ENCODE results near the gene STUM.

Gene STUM

DNA sequence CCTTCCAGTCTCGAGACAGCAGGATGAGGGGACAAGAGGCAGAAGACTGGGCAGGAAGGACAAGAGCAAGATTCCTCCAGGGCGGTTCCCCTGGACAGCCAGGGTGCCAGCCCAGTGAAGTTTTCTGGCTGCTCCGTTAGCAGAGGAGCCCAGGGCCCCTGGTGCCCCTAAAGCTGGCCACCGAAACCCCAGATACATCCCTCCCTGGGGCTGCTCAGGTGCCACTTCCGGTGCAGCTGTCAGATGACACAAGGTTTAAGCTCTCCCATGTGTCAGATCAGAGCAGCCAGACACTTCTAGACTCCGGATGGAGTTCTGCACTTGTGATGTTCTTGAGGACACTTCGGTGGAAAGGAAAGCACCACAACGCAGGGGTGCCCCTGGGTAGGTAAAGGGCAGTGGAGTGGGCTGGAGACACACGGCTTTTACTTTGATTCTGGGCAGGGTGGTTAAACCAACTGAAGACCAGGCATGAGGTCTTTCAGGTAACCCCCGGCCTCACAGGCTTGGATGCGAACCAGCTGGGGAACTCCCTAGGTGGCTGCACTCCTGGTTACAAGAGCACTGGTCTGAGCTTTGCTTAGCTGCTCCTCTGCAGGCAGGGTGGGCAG, 104.9 kb downstream of the STUM start:
- TF ChIP-seq, protein P1, sequence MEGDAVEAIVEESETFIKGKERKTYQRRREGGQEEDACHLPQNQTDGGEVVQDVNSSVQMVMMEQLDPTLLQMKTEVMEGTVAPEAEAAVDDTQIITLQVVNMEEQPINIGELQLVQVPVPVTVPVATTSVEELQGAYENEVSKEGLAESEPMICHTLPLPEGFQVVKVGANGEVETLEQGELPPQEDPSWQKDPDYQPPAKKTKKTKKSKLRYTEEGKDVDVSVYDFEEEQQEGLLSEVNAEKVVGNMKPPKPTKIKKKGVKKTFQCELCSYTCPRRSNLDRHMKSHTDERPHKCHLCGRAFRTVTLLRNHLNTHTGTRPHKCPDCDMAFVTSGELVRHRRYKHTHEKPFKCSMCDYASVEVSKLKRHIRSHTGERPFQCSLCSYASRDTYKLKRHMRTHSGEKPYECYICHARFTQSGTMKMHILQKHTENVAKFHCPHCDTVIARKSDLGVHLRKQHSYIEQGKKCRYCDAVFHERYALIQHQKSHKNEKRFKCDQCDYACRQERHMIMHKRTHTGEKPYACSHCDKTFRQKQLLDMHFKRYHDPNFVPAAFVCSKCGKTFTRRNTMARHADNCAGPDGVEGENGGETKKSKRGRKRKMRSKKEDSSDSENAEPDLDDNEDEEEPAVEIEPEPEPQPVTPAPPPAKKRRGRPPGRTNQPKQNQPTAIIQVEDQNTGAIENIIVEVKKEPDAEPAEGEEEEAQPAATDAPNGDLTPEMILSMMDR (conservative IDR thresholded peaks at IDR 0.05; ENCODE audit: low read depth, low read length): no peak
- no peak overlapping the region for H3K4me3 ChIP-seq (ENCODE audit: low read length)
- no peak for DNase-seq (ENCODE audit: low read depth)

DNA sequence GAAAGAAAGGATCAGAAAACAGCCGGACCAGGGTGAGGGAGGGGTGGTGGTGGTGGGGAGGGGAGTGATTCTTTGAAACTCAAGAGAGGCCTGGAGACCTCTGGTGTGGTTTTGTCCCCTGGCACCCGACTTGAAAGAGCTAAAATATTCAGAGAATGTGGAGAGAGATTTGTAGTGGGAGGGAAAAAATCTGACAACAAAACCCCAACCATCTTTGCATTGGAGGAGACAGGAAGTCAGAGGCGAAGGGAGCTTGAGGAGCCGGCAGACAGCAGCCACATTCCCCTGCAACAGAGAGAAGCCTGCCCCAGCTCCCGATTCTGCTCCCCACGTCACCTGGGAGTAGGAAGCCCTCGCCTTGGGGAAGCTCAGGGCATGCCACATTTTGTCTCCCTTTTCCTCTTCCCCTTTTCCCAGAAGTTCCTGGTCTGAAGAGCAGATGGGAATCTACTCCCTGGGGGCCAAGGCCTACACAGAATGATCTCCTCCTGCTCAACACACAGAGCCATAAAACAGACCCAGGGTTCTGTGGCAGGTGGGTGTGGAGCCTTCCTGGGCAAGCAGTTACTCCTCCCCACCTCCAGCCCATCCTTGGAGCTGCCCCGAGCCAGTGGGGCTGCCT, 105.6 kb downstream of the STUM start:
- TF ChIP-seq, protein P1 (conservative IDR thresholded peaks at IDR 0.05; ENCODE audit: low read depth, low read length): no peak
- H3K4me3 ChIP-seq (ENCODE audit: low read length): no peak overlapping the region
- DNase-seq (ENCODE audit: low read depth): no peak

DNA sequence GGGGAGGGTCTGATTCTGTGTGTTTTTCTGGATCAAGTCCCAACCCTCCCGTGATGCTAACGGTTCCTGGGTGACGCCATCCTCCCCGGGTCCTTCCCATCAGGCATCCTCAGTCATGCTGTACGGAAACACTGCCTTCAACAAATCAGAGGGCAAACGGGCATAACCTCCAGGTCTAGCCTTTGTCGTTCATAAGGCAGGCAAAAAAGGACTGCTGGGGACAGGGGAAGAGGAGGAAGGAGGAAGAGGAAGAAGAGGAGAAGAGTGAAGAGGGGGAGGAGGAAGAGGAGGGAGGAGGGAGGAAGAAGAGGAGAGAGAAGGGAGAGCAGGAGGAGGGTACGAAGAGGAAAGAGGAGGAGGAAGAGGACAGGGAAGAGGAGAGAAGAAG, 106.1 kb downstream of the STUM start:
- DNase-seq (ENCODE audit: low read depth): no peak
- TF ChIP-seq, protein P1 (conservative IDR thresholded peaks at IDR 0.05; ENCODE audit: low read depth, low read length): no peak
- H3K4me3 ChIP-seq (ENCODE audit: low read length): no peak overlapping the region

DNA sequence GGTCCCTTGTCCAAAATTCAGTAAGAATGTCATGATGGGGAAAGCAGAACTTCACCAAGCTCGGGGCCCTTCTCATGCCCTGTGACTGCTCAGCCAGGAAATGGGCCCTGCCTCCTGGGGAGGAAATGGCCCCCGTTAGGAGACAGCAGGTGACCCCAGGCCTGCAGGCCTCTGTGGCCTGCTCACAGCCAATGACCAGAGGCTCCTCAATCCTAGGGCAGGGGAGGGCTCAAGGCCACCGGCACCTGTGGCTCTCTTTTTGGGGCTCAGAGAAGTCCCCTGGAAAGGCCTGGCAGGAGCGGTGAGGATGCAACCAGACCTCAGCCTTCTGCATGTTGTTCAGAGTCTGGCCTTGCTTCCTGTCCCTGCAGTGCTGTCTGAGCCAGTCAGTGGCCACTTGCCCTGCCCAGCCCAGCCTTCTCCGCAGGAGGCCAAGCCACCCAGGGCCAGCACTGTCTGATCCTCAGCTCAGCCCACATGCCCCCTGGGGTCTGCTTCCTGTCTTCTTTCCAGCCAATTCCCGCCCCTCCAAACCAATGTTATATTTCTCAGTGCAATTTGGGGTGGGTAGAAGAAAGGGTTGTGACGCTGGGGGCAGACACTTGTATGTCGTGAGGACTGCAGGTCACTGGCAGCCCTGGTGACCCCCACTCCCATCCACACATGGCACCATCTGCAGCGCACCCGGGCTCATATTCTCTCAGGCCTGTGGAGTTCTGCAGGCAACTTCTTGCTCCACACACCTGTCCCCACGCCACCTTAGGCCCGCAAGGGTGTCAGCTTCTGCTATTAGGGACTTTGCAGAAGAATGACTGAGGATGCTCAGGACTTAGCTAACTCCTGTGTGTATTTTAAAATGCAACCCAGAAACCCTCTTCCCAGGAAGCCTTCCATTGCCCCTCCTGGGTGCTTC, 106.9 kb downstream of the STUM start:
- H3K4me3 ChIP-seq (ENCODE audit: low read length): no peak overlapping the region
- TF ChIP-seq, protein P1 (conservative IDR thresholded peaks at IDR 0.05; ENCODE audit: low read depth, low read length): no peak
- DNase-seq (ENCODE audit: low read depth): no peak

DNA sequence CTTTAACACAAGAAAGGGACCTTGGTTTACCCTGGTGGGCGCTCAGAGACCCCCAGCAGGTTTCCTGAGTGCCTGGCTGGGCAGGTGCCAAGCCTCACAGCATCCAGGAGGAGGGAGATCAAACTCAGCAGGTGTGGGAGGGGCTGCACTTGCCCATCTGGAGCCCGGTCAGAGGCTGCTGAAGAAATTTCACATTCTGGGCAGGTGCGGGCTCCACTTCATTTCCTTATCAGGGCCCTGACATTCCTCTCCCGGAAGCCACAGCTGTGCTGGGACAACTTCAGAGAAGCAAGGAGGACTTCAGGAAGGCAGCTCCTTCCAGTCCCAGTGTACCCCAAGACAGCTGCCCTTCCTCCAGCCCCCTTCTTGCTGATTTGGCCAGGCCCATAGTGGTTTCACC, 107.6 kb downstream of the STUM start:
- H3K4me3 ChIP-seq (ENCODE audit: low read length): no peak overlapping the region
- DNase-seq (ENCODE audit: low read depth): no peak
- TF ChIP-seq, protein P1 (conservative IDR thresholded peaks at IDR 0.05; ENCODE audit: low read depth, low read length): no peak

DNA sequence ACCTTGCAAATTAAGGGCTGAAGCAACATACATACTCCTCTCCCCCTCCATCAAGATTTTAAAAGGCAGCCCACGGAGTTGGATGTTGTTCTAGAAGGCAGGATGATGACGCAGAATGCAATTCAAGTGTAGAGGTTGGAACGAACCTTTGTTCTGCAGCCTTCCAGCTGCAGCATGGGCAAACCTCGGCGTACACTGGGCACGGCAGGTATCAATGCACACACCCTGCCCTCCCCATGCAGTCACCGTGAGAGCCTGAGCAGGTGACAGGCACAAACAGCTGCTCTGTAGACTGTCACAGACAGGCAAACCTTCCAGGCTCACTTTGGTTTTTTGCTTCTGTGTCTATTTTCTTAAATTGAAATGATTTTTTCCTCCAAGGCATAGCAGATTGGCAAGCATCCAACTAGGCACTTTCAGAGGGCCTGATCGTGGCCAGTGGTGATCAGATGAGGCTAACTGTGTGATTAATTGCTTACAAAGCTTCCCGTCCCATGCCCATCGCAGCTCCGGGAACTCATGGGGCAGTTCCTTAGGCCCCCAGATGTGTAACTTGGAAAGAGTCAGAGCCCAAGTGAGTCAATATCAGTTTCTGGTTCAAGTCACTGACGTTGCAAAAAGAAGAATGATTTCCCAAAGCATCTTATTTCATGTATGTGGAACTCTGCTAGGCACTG, 108.2 kb downstream of the STUM start:
- no peak overlapping the region for H3K4me3 ChIP-seq (ENCODE audit: low read length)
- TF ChIP-seq, protein P1 (conservative IDR thresholded peaks at IDR 0.05; ENCODE audit: low read depth, low read length): no peak
- DNase-seq (ENCODE audit: low read depth): no peak
